ENCODE results near the gene KANSL1. TPM values are rescaled to one million over a fixed set of nuclear protein-coding genes. Genes with fewer than 3 reads are reported as not detected.

The KANSL1 gene
- total and polyA plus RNA-seq, 2 of the 4 experiments (the other 2 are of a cell fraction), result 19.1 to 49.6 TPM

DNA sequence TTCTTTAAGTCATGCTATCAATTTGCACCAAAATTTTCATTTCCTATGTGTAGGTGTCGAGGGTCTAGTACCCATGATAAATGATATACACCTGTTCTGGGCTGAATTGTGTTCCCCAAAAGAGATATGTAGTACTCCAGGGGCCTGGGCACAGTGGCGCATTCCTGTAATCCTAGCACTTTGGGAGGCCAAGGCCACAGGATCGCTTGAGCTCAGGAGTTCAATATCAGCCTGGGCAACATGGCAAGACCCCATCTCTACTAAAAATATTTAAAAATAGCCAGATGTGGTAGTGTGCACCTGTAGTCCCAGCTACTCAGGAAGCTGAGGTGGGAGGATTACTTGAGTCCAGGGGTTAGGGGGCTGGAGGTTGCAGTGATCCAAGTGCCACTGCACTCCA lies 23.5 kb upstream of the KANSL1 start:
- Histone ChIP-seq H3K9me1 (ENCODE audit: insufficient read depth, low read length) (no peaks in the 10 kb centered on the region), H4K20me1 (ENCODE audit: insufficient read depth, low read length) (peaks cover 8% of the 10 kb centered on the region), H3K4me2 (ENCODE audit: low read depth, low read length) (no peak overlapping the region), H4K5ac (ENCODE audit: low read depth, low read length) (no peak overlapping the region), H3K4me3 (ENCODE audit: insufficient read depth, low read depth, low read length) (no peak overlapping the region), H3K27ac (ENCODE audit: insufficient read depth, low read length) (no peak overlapping the region), H3K4me1 (ENCODE audit: control insufficient read depth, insufficient read depth, low read length) (no peaks in the 10 kb centered on the region), H3K18ac (ENCODE audit: low read depth, low read length) (no peak overlapping the region), H4K91ac (ENCODE audit: insufficient read depth, low read depth, low read length) (no peak overlapping the region), H3K9me3 (ENCODE audit: control insufficient read depth, insufficient read depth, low read length) (no peaks in the 10 kb centered on the region), H3K4ac (ENCODE audit: low read depth, low read length) (no peak overlapping the region), H2BK120ac (ENCODE audit: low read depth, low read length) (no peak overlapping the region), H3K56ac (ENCODE audit: extremely low read depth, insufficient read depth, low read length) (no peak overlapping the region), H3K14ac (replicated peaks; ENCODE audit: low read depth, low read length) (no peak overlapping the region), H2AK5ac (ENCODE audit: low read depth, low read length) (no peak overlapping the region), H4K8ac (ENCODE audit: low read depth in 2 of 2, low read length in 2 of 2) (no peak overlapping the region), H2BK5ac (ENCODE audit: low read depth, low read length, poor library complexity, severe bottlenecking) (no peak overlapping the region), H3K36me3 (ENCODE audit: control insufficient read depth, insufficient read depth, low read length) (peaks cover 17% of the 10 kb centered on the region), H2BK15ac (ENCODE audit: low read depth, low read length) (no peak overlapping the region), H2AK9ac (replicated peaks; ENCODE audit: low read depth, low read length, poor library complexity) (no peak overlapping the region), H2AFZ (replicated peaks; ENCODE audit: low read length, poor library complexity) (no peak overlapping the region), H2BK20ac (ENCODE audit: low read depth, low read length) (no peak overlapping the region), H3K27me3 (ENCODE audit: control insufficient read depth, insufficient read depth, low read length) (no peaks in the 10 kb centered on the region), H3K9ac (ENCODE audit: low read depth, low read length) (no peak overlapping the region), H3K79me1 (ENCODE audit: low read depth in 1 of 2, low read length in 2 of 2) (peaks cover 18 to 20% of the 10 kb centered on the region in 2 experiments), H3K23ac (ENCODE audit: low read depth, low read length) (no peak overlapping the region)
- ATAC-seq (ENCODE audit: low read depth), result no peak
- ChIA-PET POLR2A (ENCODE audit: unreplicated experiment) (no interaction called here), CTCF (no interaction called here)
- in situ Hi-C loops (cut with MboI; ENCODE audit: low sequenced_read_pairs), result no loop called here
- no peak for TF ChIP-seq MAFK (IDR thresholded peaks at IDR 0.05; ENCODE audit: low read depth, low read length)
- TF ChIP-seq RCOR1 (IDR thresholded peaks at IDR 0.05; ENCODE audit: insufficient replicate concordance, low read length), result no peak
- TF ChIP-seq, protein P1, sequence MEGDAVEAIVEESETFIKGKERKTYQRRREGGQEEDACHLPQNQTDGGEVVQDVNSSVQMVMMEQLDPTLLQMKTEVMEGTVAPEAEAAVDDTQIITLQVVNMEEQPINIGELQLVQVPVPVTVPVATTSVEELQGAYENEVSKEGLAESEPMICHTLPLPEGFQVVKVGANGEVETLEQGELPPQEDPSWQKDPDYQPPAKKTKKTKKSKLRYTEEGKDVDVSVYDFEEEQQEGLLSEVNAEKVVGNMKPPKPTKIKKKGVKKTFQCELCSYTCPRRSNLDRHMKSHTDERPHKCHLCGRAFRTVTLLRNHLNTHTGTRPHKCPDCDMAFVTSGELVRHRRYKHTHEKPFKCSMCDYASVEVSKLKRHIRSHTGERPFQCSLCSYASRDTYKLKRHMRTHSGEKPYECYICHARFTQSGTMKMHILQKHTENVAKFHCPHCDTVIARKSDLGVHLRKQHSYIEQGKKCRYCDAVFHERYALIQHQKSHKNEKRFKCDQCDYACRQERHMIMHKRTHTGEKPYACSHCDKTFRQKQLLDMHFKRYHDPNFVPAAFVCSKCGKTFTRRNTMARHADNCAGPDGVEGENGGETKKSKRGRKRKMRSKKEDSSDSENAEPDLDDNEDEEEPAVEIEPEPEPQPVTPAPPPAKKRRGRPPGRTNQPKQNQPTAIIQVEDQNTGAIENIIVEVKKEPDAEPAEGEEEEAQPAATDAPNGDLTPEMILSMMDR (conservative IDR thresholded peaks at IDR 0.05; ENCODE audit: low read depth, low read length), result no peak
- no peak for TF ChIP-seq CEBPB (IDR thresholded peaks at IDR 0.05; ENCODE audit: low read depth, low read length)
- no peak for TF ChIP-seq RFX5 (IDR thresholded peaks at IDR 0.05; ENCODE audit: low read depth, low read length)
- no peak for TF ChIP-seq RAD21 (IDR thresholded peaks at IDR 0.05; ENCODE audit: low read length)
- no peak for TF ChIP-seq CHD1 (IDR thresholded peaks at IDR 0.05; ENCODE audit: low read depth, low read length)
- TF ChIP-seq SMC3 (IDR thresholded peaks at IDR 0.05; ENCODE audit: low read depth, low read length), result no peak
- no peak for TF ChIP-seq POLR2A (IDR thresholded peaks at IDR 0.05; ENCODE audit: low read depth, low read length)
- no peak for TF ChIP-seq ELK1 (IDR thresholded peaks at IDR 0.05; ENCODE audit: borderline replicate concordance, low read depth, low read length)
- no peak for TF ChIP-seq USF2 (IDR thresholded peaks at IDR 0.05; ENCODE audit: low read depth, low read length)
- no peak for TF ChIP-seq NFE2L2 (IDR thresholded peaks at IDR 0.05; ENCODE audit: low read depth, low read length)
- no peak for TF ChIP-seq MAZ (IDR thresholded peaks at IDR 0.05; ENCODE audit: borderline replicate concordance, low read depth, low read length)
- no peak for TF ChIP-seq FOS (IDR thresholded peaks at IDR 0.05; ENCODE audit: low read depth, low read length)
- TF ChIP-seq BHLHE40 (IDR thresholded peaks at IDR 0.05; ENCODE audit: low read depth, low read length), result no peak
- no peak for TF ChIP-seq MXI1 (IDR thresholded peaks at IDR 0.05; ENCODE audit: borderline replicate concordance, low read depth, low read length)
- no TSS peak for BruUV-seq (replicated peaks)
- WGBS, 2 experiments (ENCODE audit: extremely low coverage in 2 of 2, insufficient read length in 1 of 2), result no CpG with 5 or more reads among the region's 3 CpGs
- dilution Hi-C loops (cut with HindIII; ENCODE audit: low sequenced_read_pairs, unreplicated experiment), result no loop called here
- intact Hi-C loops (cut with micrococcal nuclease), result loop anchor here (10.0 kb wide), 1 partner anchor 62 kb away; no protein-coding TSS in a partner anchor
- no peak for DNase-seq

Measured in IMR-90 (cell line).